GM18505 (cell line): ENCODE data around the gene DUOX1.
"Not testable (repeated sequence)": the region's sequence is repeated elsewhere in the genome, so short reads cannot be mapped to it uniquely, and the experiment has no call there.

Experiments used
- ATAC-seq: cut with Tn5 transposase; IDR thresholded peaks from one replicate; pipeline ENCODE4 v1.9.1; 2021; ENCODE audit not compliant: unreplicated experiment
- POLR2A ChIP-seq: IDR thresholded peaks from 4 replicates; pipeline ENCODE4 v1.6.1; 2011; ENCODE audit warnings: borderline replicate concordance; ENCODE audit not compliant: insufficient read depth, insufficient read length; ENCODE audit errors: extremely low read depth

The DUOX1 gene

DNA sequence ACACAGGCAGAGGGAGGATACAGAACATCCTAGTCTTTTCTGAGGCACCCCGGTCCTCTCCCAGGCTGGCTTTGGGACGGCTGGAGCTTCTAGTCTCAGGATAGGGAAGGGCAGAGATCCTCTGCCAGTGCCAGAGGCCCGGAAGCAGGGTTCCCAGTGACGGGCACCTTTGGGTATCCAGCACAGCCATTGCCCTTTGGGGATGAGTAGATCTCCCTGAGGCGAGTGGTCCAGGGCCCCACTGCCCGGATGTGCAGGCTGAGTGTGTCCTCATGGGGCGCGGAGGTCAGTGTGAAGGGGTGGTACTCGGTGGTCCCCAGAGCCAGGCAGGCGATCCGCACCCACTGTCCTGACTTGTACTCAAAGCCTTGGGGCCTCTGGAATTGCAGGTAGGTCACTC, 34.1 kb upstream of the DUOX1 start:
- no peak for ATAC-seq
- no peak for TF ChIP-seq POLR2A

DNA sequence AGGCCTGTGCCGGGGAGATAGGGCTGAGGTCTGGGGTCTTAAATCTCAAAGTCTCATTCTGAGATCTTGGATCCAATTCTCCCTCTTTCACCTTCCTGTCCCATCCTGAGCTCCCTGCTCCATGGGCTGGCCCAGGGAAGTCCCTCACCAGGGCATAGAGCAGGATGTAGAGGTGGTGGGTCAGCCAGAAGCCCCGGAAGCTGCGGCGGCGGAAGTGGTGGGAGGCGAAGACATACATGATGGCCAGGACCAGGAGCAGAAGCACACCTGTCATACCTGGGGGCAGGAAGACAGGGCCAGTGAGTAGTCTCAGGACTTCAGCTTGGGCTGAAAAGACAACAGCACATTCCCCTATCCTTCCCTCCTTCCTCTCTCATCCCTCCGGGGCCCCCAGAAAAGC, 32.3 kb upstream of the DUOX1 start:
- no peak for TF ChIP-seq POLR2A
- no peak for ATAC-seq

DNA sequence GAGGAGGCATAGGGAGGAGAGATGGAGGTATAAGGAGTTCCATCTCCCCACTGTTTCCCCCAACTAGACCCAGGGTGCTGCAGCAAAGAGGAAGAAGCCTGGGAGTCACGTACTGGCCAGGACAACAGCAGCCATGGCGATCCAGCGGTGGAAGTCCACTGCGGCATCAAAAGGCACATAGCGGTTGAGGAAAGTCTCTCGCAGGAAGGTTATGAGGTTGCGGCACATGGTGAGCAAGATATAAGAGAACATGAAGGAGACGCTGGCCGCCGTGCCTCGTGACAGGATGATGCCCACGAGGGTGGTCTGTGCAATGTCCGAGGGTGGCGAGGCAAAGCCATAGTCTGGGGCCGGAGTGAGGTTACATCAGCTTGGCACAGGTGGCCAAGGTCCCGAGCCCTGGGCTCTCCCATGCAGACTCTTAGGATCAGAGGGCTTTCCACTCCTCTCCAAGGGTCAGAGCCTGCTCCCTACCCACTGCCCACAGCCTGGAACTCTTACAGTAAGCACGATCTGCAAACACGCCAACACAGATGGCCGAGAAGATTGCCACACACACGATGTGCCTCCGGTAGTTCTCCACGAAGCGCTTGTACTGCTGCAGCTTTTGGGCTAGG, 30.1 kb upstream of the DUOX1 start:
- ATAC-seq, result no peak
- no peak for TF ChIP-seq POLR2A

GRCh38 chr15:45100884-45101625, 28.7 kb upstream of the DUOX1 start:
- TF ChIP-seq POLR2A, result no peak
- ATAC-seq, result no peak

GRCh38 chr15:45101749-45102148, 28.0 kb upstream of the DUOX1 start:
- no peak for ATAC-seq
- TF ChIP-seq POLR2A, result no peak

DNA sequence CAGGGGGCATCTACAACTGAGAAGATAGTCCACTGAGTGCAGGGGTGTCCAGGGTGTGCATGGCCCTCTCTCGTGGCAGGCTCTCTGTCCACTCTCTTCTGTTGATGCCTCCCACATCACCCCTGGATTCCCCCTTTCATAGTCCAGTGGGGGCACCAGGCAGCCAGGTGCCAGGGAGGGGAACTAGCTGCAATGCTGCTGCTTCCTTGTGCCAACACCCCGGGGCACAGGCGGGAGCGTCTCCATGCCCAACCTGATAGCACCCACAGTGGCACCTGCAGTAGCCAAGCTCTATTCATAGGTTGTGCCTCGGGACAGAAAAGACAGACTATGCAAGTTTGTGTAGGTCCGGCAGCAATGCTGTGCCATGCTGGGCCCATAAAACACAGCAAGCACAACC, 27.6 kb upstream of the DUOX1 start:
- no peak for TF ChIP-seq POLR2A
- no peak for ATAC-seq

DNA sequence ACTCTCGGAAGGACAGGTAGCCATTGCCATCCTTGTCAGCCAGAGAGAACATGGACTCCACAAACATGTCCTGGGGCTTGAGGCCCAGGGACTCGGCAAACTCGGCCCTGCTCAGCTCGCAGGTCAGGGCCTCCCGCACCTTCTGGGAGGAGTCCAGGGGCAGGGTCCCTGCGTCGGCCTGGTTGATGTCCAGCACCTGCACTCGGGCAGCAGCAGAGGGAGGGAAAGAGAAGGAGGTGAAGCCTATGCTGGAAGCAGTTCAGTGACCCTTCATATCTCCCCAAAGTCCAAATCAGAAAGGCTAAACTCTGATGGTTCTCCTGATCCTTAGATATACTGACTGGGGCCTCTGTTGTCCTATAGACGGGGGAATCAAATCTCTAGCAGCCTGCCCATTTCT, 25.6 kb upstream of the DUOX1 start:
- ATAC-seq, result not testable (repeated sequence)

- no peak for TF ChIP-seq POLR2A
- no peak for ATAC-seq
Observed at GRCh38 chr15:45105586-45105985, 24.2 kb upstream of the DUOX1 start.

- TF ChIP-seq POLR2A, result no peak
- ATAC-seq, result no peak
Observed at GRCh38 chr15:45106002-45106790, 23.6 kb upstream of the DUOX1 start.

DNA sequence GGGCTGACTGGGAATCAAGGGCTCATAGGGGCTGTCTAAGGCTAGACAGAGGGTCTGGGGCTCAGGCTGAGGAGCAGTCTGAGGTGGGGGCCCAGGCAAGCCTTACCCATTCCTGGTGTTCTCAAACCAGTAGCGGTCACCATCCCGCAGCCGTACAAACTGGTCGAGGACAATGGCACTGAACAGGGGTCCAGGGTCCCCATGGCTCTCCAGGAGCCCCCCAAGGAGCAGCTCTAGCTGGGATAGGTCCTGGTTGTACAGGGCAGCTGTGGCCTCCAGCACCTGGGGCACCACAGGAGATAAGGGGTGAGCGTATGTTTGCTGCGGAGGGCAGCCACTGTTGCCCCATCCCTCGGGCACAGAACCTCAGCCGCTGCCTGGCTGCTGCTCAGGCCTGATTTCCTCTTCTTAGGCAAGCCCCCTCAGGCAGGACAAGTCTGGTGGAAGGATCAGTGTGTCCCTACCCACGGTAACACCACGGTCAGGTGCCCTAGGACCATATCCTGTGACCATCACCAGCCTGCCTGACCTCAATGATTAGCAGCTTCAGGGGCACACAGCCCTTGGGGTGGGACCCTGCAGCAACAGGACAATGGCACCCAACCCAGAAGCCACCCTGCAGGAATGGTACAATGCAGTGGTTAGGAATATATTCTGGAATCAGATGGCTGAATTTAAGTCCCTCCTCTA, 21.7 kb upstream of the DUOX1 start:
- no peak for ATAC-seq
- no peak for TF ChIP-seq POLR2A

DNA sequence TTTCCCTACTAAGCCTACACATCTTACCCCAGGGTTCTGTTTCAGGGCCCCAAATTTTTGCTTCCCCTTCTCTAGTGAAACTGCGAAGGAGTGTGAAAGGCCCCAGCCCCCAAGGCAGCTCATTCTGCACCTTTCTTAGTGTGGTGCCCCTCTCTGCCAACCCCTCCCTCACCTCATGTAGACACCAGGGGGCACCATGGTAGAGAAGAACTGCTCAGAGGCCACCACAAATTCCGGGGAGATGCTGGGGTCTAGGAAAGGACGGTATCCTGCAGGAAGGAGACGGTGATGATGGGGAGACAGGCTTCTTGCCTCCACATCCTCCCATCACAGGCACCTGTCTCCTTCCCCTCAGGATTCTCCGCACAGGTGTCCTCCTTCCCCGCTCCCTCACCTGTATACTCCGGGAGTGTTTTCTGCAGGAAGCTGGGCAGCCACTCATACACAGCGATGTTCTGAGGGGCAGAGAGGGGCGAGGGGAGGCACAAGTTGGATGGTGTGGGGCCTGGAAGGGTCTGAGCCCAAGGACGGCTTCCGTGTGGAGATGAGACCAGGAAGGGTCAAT, 19.5 kb upstream of the DUOX1 start:
- no peak for ATAC-seq
- no peak for TF ChIP-seq POLR2A

GRCh38 chr15:45111390-45112142, 18.2 kb upstream of the DUOX1 start:
- no peak for TF ChIP-seq POLR2A

More at GRCh38 chr15:45111390-45112142, 18.2 kb upstream of the DUOX1 start:
- ATAC-seq, result no peak
